ENCODE measurements around the gene CENPS.
"Not testable (repeated sequence)": the region's sequence is repeated elsewhere in the genome, so short reads cannot be mapped to it uniquely, and the experiment has no call there.

CENPS gene

GRCh38 chr1:10419351-10419750 is 10.9 kb upstream of the CENPS start:
- no peak for DNase-seq (ENCODE audit: low read depth, low spot score)

- no peak for DNase-seq (ENCODE audit: low read depth, low spot score)
Measured at GRCh38 chr1:10421637-10422036, 8.6 kb upstream of the CENPS start.

- no peak for DNase-seq (ENCODE audit: low read depth, low spot score)
Measured at GRCh38 chr1:10424034-10424433, 6.2 kb upstream of the CENPS start.

GRCh38 chr1:10424651-10425050 is 5.6 kb upstream of the CENPS start:
- no peak for DNase-seq (ENCODE audit: low read depth, low spot score)

GRCh38 chr1:10425826-10426534 is 4.3 kb upstream of the CENPS start:
- not testable (repeated sequence) for DNase-seq (ENCODE audit: low read depth, low spot score)

GRCh38 chr1:10426535-10426848 is 3.7 kb upstream of the CENPS start:
- DNase-seq (ENCODE audit: low read depth, low spot score): not testable (repeated sequence)

- DNase-seq (ENCODE audit: low read depth, low spot score): no peak
Measured at GRCh38 chr1:10428984-10429383, 1.2 kb upstream of the CENPS start.

- no peak for DNase-seq (ENCODE audit: low read depth, low spot score)
Measured at GRCh38 chr1:10429868-10430215, 391 bp upstream of the CENPS start.

- no peak for DNase-seq (ENCODE audit: low read depth, low spot score)
Measured at GRCh38 chr1:10431070-10431730, 967 bp downstream of the CENPS start.

- no peak for DNase-seq (ENCODE audit: low read depth, low spot score)
Measured at GRCh38 chr1:10432910-10433700, 2.9 kb downstream of the CENPS start.

GRCh38 chr1:10433790-10434189 is 3.6 kb downstream of the CENPS start:
- DNase-seq (ENCODE audit: low read depth, low spot score): no peak

- no peak for DNase-seq (ENCODE audit: low read depth, low spot score)
Measured at GRCh38 chr1:10434590-10434989, 4.4 kb downstream of the CENPS start.

GRCh38 chr1:10437052-10437451 is 6.8 kb downstream of the CENPS start:
- DNase-seq (ENCODE audit: low read depth, low spot score): no peak

- DNase-seq (ENCODE audit: low read depth, low spot score): no peak
Measured at GRCh38 chr1:10438677-10439163, 8.5 kb downstream of the CENPS start.

GRCh38 chr1:10440305-10440704 is 10.1 kb downstream of the CENPS start:
- DNase-seq (ENCODE audit: low read depth, low spot score): no peak

- DNase-seq (ENCODE audit: low read depth, low spot score): no peak
Measured at GRCh38 chr1:10440794-10441193, 10.6 kb downstream of the CENPS start.

GRCh38 chr1:10444248-10444647 is 14.0 kb downstream of the CENPS start:
- no peak for DNase-seq (ENCODE audit: low read depth, low spot score)

GRCh38 chr1:10444795-10445397 is 14.7 kb downstream of the CENPS start:
- no peak for DNase-seq (ENCODE audit: low read depth, low spot score)

- no peak for DNase-seq (ENCODE audit: low read depth, low spot score)
Measured at GRCh38 chr1:10446790-10447422, 16.7 kb downstream of the CENPS start.

- no peak for DNase-seq (ENCODE audit: low read depth, low spot score)
Measured at GRCh38 chr1:10449751-10450150, 19.5 kb downstream of the CENPS start, which contains the start of gene CORT. TSS of gene CORT (plus strand) at chr1:10450031. CDS start at chr1:10450224, 193 bp downstream.

- no peak for DNase-seq (ENCODE audit: low read depth, low spot score)
Measured at GRCh38 chr1:10450156-10450814, 20.1 kb downstream of the CENPS start.

Data from astrocyte of the hippocampus (primary cell).